ENCODE data around the gene SMARCA1. TPM values are rescaled to one million over a fixed set of nuclear protein-coding genes. Genes with fewer than 3 reads are reported as not detected.

The SMARCA1 gene
- total RNA-seq, 1 donor from 2014 or later, result 183 TPM

DNA sequence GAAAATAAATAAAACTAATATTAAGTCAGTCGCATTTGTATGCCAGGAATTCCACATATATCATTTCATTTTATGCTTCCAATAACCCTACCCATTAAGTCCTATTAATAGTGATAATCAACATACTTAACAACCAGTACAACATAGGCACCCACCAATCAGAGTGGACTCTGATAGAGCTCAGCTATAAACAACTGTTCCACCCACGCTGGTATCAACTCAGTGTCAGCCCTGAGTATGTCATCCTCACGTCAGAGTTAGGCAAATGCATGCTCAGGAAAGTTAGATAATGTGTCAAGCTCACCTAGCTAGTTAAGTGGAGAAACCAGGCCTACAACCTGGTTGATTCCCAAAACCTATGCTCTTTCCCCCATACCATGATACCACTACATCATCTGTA is 89.3 kb downstream of the SMARCA1 start:
- H3K4me1 Mint-ChIP-seq (ENCODE audit: low read depth), result no peaks in the 10 kb centered on the region

GRCh38 chrX:129433461-129433860 is 89.8 kb downstream of the SMARCA1 start:
- H3K9me3 Mint-ChIP-seq (ENCODE audit: low read depth), result peaks cover 12% of the 10 kb centered on the region
- peaks cover 43% of the 10 kb centered on the region for H3K36me3 Mint-ChIP-seq (ENCODE audit: insufficient read depth)
- DNase-seq (ENCODE audit: low spot score, unreplicated experiment), result no peak
- no peaks in the 10 kb centered on the region for H3K27me3 Mint-ChIP-seq
- H3K4me3 Mint-ChIP-seq (ENCODE audit: low read depth), result no peak overlapping the region
- H3K4me1 Mint-ChIP-seq (ENCODE audit: low read depth), result no peaks in the 10 kb centered on the region
- no peak for TF ChIP-seq CTCF (IDR thresholded peaks at IDR 0.05; ENCODE audit: unreplicated experiment)
- H3K27ac Mint-ChIP-seq, result no peak overlapping the region

More for the DNA sequence above, 89.3 kb downstream of the SMARCA1 start:
- H3K36me3 Mint-ChIP-seq (ENCODE audit: insufficient read depth), result peaks cover 38% of the 10 kb centered on the region
- no peak overlapping the region for H3K27ac Mint-ChIP-seq
- H3K27me3 Mint-ChIP-seq, result no peaks in the 10 kb centered on the region
- TF ChIP-seq CTCF (IDR thresholded peaks at IDR 0.05; ENCODE audit: unreplicated experiment), result no peak
- H3K4me3 Mint-ChIP-seq (ENCODE audit: low read depth), result no peak overlapping the region
- H3K9me3 Mint-ChIP-seq (ENCODE audit: low read depth), result peaks cover 7% of the 10 kb centered on the region
- DNase-seq (ENCODE audit: low spot score, unreplicated experiment), result no peak

DNA sequence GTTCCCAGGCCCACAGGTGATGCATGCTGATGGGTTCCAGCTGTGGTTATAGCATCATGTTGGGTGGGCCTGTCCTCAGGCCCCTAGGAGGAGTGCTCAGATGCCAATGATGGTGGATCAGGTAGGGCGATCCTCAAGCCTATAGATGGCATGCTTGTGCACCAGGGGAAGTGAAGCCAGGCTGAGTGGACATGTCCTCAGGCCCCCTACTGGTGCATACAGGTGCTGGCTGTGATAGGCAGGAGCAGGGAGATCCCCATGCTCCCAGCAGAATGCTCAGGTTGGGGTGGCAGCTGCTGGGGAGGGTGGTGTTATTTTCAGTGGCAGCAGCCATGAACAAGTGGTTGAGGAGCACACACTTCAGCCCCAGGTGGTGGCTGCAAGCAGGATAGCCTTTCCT is 96.0 kb downstream of the SMARCA1 start:
- H3K4me1 Mint-ChIP-seq (ENCODE audit: low read depth), result no peaks in the 10 kb centered on the region
- no peak overlapping the region for H3K4me3 Mint-ChIP-seq (ENCODE audit: low read depth)
- no peak for DNase-seq (ENCODE audit: low spot score, unreplicated experiment)
- peak overlapping the region; percentile 52 for H3K27ac Mint-ChIP-seq
- no peak for TF ChIP-seq CTCF (IDR thresholded peaks at IDR 0.05; ENCODE audit: unreplicated experiment)
- peaks cover 66% of the 10 kb centered on the region for H3K36me3 Mint-ChIP-seq (ENCODE audit: insufficient read depth)
- H3K27me3 Mint-ChIP-seq, result no peaks in the 10 kb centered on the region
- peaks cover 69% of the 10 kb centered on the region for H3K9me3 Mint-ChIP-seq (ENCODE audit: low read depth)

DNA sequence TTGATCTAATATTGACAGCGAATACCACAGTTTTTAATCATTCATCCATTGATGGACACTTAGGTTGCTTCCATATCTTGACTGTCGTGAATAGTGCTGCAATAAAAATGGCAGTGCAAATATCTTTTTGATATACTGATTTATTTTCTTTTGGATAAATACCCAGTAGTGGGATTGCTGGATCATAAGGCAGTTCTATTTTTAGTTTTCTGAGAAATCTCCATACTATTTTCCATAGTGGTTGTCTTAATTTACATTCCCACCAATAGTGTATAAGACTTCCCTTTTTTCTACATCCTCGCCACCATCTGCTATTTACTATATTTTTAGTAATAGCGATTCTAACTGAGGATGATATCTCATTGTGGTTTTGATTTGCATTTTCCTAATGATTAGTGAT is 100.1 kb downstream of the SMARCA1 start:
- TF ChIP-seq CTCF (IDR thresholded peaks at IDR 0.05; ENCODE audit: unreplicated experiment), result no peak
- Mint-ChIP-seq H3K27ac (no peak overlapping the region), H3K9me3 (ENCODE audit: low read depth) (peaks cover 72% of the 10 kb centered on the region), H3K36me3 (ENCODE audit: insufficient read depth) (peaks cover 43% of the 10 kb centered on the region), H3K4me3 (ENCODE audit: low read depth) (no peak overlapping the region), H3K27me3 (no peaks in the 10 kb centered on the region), H3K4me1 (ENCODE audit: low read depth) (no peaks in the 10 kb centered on the region)
- DNase-seq (ENCODE audit: low spot score, unreplicated experiment), result no peak

DNA sequence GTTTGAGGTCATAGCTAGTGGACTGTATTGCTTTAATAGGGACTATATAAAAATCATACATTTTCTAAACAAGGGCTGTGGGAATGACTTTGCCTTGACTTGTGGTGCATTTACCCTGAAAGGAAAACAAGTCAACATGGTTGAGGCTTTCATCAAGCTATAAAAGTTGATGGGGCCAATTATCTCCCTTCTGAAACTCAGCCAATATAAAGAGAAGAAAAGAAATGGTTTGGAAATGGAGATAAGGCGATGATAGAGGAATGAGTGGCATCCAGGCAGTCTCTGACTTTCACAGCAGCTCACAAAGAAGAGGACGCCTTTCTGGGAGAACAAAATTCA is 118.7 kb downstream of the SMARCA1 start:
- TF ChIP-seq CTCF (IDR thresholded peaks at IDR 0.05; ENCODE audit: unreplicated experiment), result no peak
- no peak overlapping the region for H3K4me3 Mint-ChIP-seq (ENCODE audit: low read depth)
- H3K9me3 Mint-ChIP-seq (ENCODE audit: low read depth), result peaks cover 21% of the 10 kb centered on the region
- H3K4me1 Mint-ChIP-seq (ENCODE audit: low read depth), result peaks cover 13% of the 10 kb centered on the region
- no peaks in the 10 kb centered on the region for H3K27me3 Mint-ChIP-seq
- DNase-seq (ENCODE audit: low spot score, unreplicated experiment), result no peak
- H3K27ac Mint-ChIP-seq, result no peak overlapping the region
- H3K36me3 Mint-ChIP-seq (ENCODE audit: insufficient read depth), result peaks cover 24% of the 10 kb centered on the region

Measured in progenitor cell of endocrine pancreas (in vitro differentiated cells).